GM12878 (cell line): ENCODE measurements around the gene RGL1. TPM values are rescaled to one million over a fixed set of nuclear protein-coding genes. Genes with fewer than 3 reads are reported as not detected.

Experiments used
- ATAC-seq: fragments of 200-7000 bp; cut with Tn5 transposase; 3 replicates; pipeline ENCODE4 v1.9.1; 2020; ENCODE audit warnings: mild to moderate bottlenecking, moderate library complexity
- BruUV-seq: library from RNA; stranded (reverse); fragments of 400-500 nt; replicated peaks from 2 replicates; lab custom pipeline; 2021; lab: Mats Ljungman, UMichigan
- CTCF ChIA-PET: fragments of 300-600 bp; sonication (Branson Sonifier 250); formaldehyde crosslinking; extraction: SDS; loops from one replicate; lab custom pipeline; 2021; ENCODE audit warnings: inconsistent platforms; lab: Yijun Ruan, JAX
- POLR2A ChIA-PET: fragments of 350-600 bp; formaldehyde crosslinking; extraction: SDS; loops from one replicate; lab custom pipeline; 2021; ENCODE audit warnings: inconsistent platforms; lab: Charles Lee
- RAD21 ChIA-PET: fragments of 300-600 bp; sonication (Branson Sonifier 250); formaldehyde crosslinking; loops from one replicate; lab custom pipeline; 2023; ENCODE audit warnings: antibody characterized with exemption; ENCODE audit not compliant: unreplicated experiment; lab: Charles Lee
- SMC1A ChIA-PET: fragments of 300-600 bp; sonication (Branson Sonifier 250); formaldehyde crosslinking; loops from one replicate; lab custom pipeline; 2023; ENCODE audit not compliant: unreplicated experiment, uncharacterized antibody; lab: Charles Lee
- DNase-seq: peaks from one replicate; pipeline ENCODE4 v3.0.0-alpha.2; 2011; ENCODE audit warnings: low read depth, low spot score
- FAIRE-seq: peaks from 3 replicates; lab custom pipeline; 2011; peaks lifted over from hg19 to GRCh38; lab: Jason Lieb, UNC
- H2AFZ ChIP-seq: 2 replicates; pipeline ENCODE4 v1.6.0; 2011; ENCODE audit warnings: low read depth, low read length, control low read depth; ENCODE audit not compliant: control insufficient read depth
- H3K27ac ChIP-seq: 2 replicates; pipeline ENCODE4 v1.5.1; 2011; ENCODE audit warnings: control low read depth; ENCODE audit not compliant: control insufficient read depth, insufficient read depth
- H3K27me3 ChIP-seq, 2 experiments: replicated peaks in 1 of 2; 2 replicates each; pipeline versions ENCODE4 v1.6.0 to v1.6.1; 2011; ENCODE audit warnings: low read length in 1 of 2; ENCODE audit not compliant: control insufficient read depth in 2 of 2, insufficient read depth in 2 of 2
- H3K36me3 ChIP-seq, 2 experiments: 2 replicates each; pipeline ENCODE4 v1.5.1; 2011; ENCODE audit warnings: low read length in 1 of 2; ENCODE audit not compliant: control insufficient read depth in 2 of 2, insufficient read depth in 2 of 2
- H3K4me1 ChIP-seq: 2 replicates; pipeline ENCODE4 v1.6.1; 2011; ENCODE audit warnings: mild to moderate bottlenecking, low read length, moderate library complexity, mixed read lengths; ENCODE audit not compliant: control insufficient read depth, insufficient read depth
- H3K4me2 ChIP-seq: 2 replicates; pipeline ENCODE4 v1.6.0; 2011; ENCODE audit warnings: control low read depth; ENCODE audit not compliant: control insufficient read depth, insufficient read depth
- H3K4me3 ChIP-seq: fragments of 200-600 bp; sonication (generic); 2 replicates; pipeline ENCODE4 v1.5.1; 2016
- H3K79me2 ChIP-seq: 2 replicates; pipeline ENCODE4 v1.6.0; 2011; ENCODE audit warnings: low read length; ENCODE audit not compliant: control insufficient read depth, insufficient read depth
- H3K9ac ChIP-seq: 2 replicates; pipeline ENCODE4 v1.8.0; 2011; ENCODE audit warnings: low read length, control low read depth, mixed read lengths; ENCODE audit not compliant: control insufficient read depth, insufficient read depth
- H3K9me3 ChIP-seq: replicated peaks from 3 replicates; pipeline ENCODE4 v1.5.1; 2011; ENCODE audit warnings: mild to moderate bottlenecking, low read length; ENCODE audit not compliant: control insufficient read depth, insufficient read depth
- H4K20me1 ChIP-seq: 2 replicates; pipeline ENCODE4 v1.6.0; 2011; ENCODE audit not compliant: control insufficient read depth, insufficient read depth
- CHD2 ChIP-seq: IDR thresholded peaks from 2 replicates; pipeline ENCODE4 v1.6.1; 2011; ENCODE audit warnings: low read depth, low read length, improper control_type of control experiment, borderline replicate concordance
- CUX1 ChIP-seq: IDR thresholded peaks from 2 replicates; pipeline ENCODE4 v1.6.1; 2012; ENCODE audit warnings: improper control_type of control experiment, low read depth, low read length; ENCODE audit not compliant: insufficient replicate concordance
- ESRRA ChIP-seq: IDR thresholded peaks from 2 replicates; pipeline ENCODE4 v1.6.1; 2012; ENCODE audit warnings: mild to moderate bottlenecking, low read length, improper control_type of control experiment
- GABPA ChIP-seq: IDR thresholded peaks from 2 replicates; pipeline ENCODE4 v1.6.1; 2014; ENCODE audit warnings: antibody characterized with exemption, low read depth, mild to moderate bottlenecking, inconsistent platforms
- HDAC2 ChIP-seq: fragments of 200-600 bp; sonication (generic); IDR thresholded peaks from 2 replicates; pipeline ENCODE4 v1.6.1; 2017
- IRF4 ChIP-seq: IDR thresholded peaks from 2 replicates; pipeline ENCODE4 v1.6.1; 2011; ENCODE audit warnings: low read depth, low read length
- MTA2 ChIP-seq: fragments of 450-650 bp; IDR thresholded peaks from 2 replicates; pipeline ENCODE4 v1.6.1; 2016; ENCODE audit warnings: low read depth, mild to moderate bottlenecking, moderate library complexity
- NFXL1 ChIP-seq: fragments of 450-650 bp; IDR thresholded peaks from 2 replicates; pipeline ENCODE4 v1.6.1; 2017; ENCODE audit warnings: antibody characterized with exemption, mild to moderate bottlenecking, borderline replicate concordance
- NR2C2 ChIP-seq: IDR thresholded peaks from 2 replicates; pipeline ENCODE4 v1.6.1; 2011; ENCODE audit warnings: borderline replicate concordance, low read depth; ENCODE audit not compliant: control insufficient read depth, insufficient read length
- SP1 ChIP-seq: IDR thresholded peaks from one replicate; pipeline ENCODE4 v1.6.1; 2011; ENCODE audit warnings: low read depth, low read length
- STAT1 ChIP-seq: fragments of 450-650 bp; conservative IDR thresholded peaks from 2 replicates; pipeline ENCODE4 v1.6.1; 2014; ENCODE audit warnings: antibody characterized with exemption, mild to moderate bottlenecking
- SUZ12 ChIP-seq: fragments of 200-600 bp; sonication (generic); IDR thresholded peaks from one replicate; pipeline ENCODE4 v1.6.1; 2018; ENCODE audit warnings: antibody characterized with exemption, mild to moderate bottlenecking; ENCODE audit not compliant: unreplicated experiment
- USF1 ChIP-seq: IDR thresholded peaks from 2 replicates; pipeline ENCODE4 v1.6.1; 2011; ENCODE audit warnings: borderline replicate concordance, low read depth, mild to moderate bottlenecking, moderate library complexity, mixed read lengths, low read length; ENCODE audit not compliant: insufficient read depth; ENCODE audit errors: extremely low read length
- ZBTB40 ChIP-seq: fragments of 450-650 bp; IDR thresholded peaks from 2 replicates; pipeline ENCODE4 v1.6.1; 2016; ENCODE audit warnings: mild to moderate bottlenecking, moderate library complexity, borderline replicate concordance
- ZNF622 ChIP-seq: fragments of 450-650 bp; IDR thresholded peaks from 2 replicates; pipeline ENCODE4 v1.6.1; 2017; ENCODE audit warnings: mild to moderate bottlenecking, inconsistent platforms
- WGBS: methylation state at CpG from one replicate; pipeline ENCODE4 v1.1.6; 2016; ENCODE audit warnings: low lambda C conversion rate; ENCODE audit not compliant: insufficient replicate concordance, insufficient coverage; ENCODE audit errors: missing lambda C conversion rate; 5-methylcytosine and 5-hydroxymethylcytosine counted together
- in situ Hi-C: fragments of 300-500 bp; cut with MboI; formaldehyde crosslinking; loops from 9 replicates; pipeline ENCODE4 v1.14.3; 2018; ENCODE audit warnings: mixed read lengths
- intact Hi-C: fragments of 100-400 bp; cut with micrococcal nuclease; formaldehyde crosslinking; loops from one replicate; pipeline ENCODE4 v1.14.2; 2022; ENCODE audit not compliant: unreplicated experiment
- polyA plus RNA-seq, 11 experiments: library from polyadenylated mRNA; depleted of rRNA in 4 of 11; unstranded in 6 of 11; stranded (reverse) in 5 of 11; fragments of >200 nt; fragmentation: Nextera tagmentation in 4 of 11; fragmentation: Illumina TruSeq in 1 of 11; extraction: Ambion mirVana in 4 of 11; extraction: Trizol in 1 of 11; gene quantifications; 1 replicate in 1 of 11; 2 replicates in 10 of 11; pipeline versions ENCODE4 v1.2.1 to v1.2.3, GENCODE V29; 2011 to 2016; ENCODE audit warnings: inconsistent platforms in 2 of 11, missing spikeins in 2 of 11, low read depth in 1 of 11
- total RNA-seq, 4 experiments: library from RNA; depleted of rRNA in 3 of 4; stranded (reverse); fragments of >200 nt in 3 of 4; fragmentation: Illumina TruSeq in 1 of 4; extraction: Trizol in 1 of 4; gene quantifications; 2 replicates each; pipeline versions ENCODE4 v1.2.1 to v1.2.3, GENCODE V29; 2013 to 2021

The RGL1 gene
- total and polyA plus RNA-seq, 10 of the 15 experiments (the other 5 are each of a cell fraction or from before 2014, with no cell fraction given): 8.1 to 25.0 (median 19.0) TPM

- Histone ChIP-seq H3K9me3 (peaks cover 3% of the 10 kb centered on the region; the same call in 1 of the 3 replicates), H3K27me3 (peaks cover 0 to 2% of the 10 kb centered on the region in 2 experiments; a peak in 1 of 4 replicates), H3K9ac (no peak overlapping the region), H3K36me3 (no peaks in the 10 kb centered on the region), H2AFZ (no peak overlapping the region), H3K4me3 (no peak overlapping the region), H3K4me1 (peaks cover 16% of the 10 kb centered on the region), H3K79me2 (no peaks in the 10 kb centered on the region), H4K20me1 (no peaks in the 10 kb centered on the region), H3K27ac (no peak overlapping the region), H3K4me2 (no peak overlapping the region)
- FAIRE-seq: no peak
- 97% methylated on average over 3 of the region's 3 CpGs for WGBS
- ChIA-PET CTCF (interaction anchor here (1.2 to 1.4 kb wide), 2 partner anchors 13 to 38 kb away, joined by 3 to 6 read pairs; no protein-coding TSS in a partner anchor), RAD21 (interaction anchor here (1.5 to 3.7 kb wide), 3 partner anchors 97 to 321 kb away, joined by 3 to 14 read pairs (median 8); partner anchors contain the start of gene TSEN15), POLR2A (interaction anchor here (0.6 kb wide), 1 partner anchor 485 kb away, joined by 6 read pairs; no protein-coding TSS in a partner anchor), SMC1A (interaction anchor here (0.8 to 3.2 kb wide), 6 partner anchors 9 to 299 kb away, joined by 3 to 27 read pairs (median 4); no protein-coding TSS in a partner anchor)
- intact Hi-C loops (no loop called here), in situ Hi-C loops (no loop called here)
- no TSS peak for BruUV-seq
- no peak for DNase-seq
- no peak for ATAC-seq
- no peak for TF ChIP-seq ESRRA
- no peak for TF ChIP-seq NR2C2
- no peak for TF ChIP-seq GABPA
- TF ChIP-seq ZNF622: no peak
- no peak for TF ChIP-seq CUX1
- no peak for TF ChIP-seq ZBTB40
- no peak for TF ChIP-seq STAT1
- no peak for TF ChIP-seq SUZ12
- no peak for TF ChIP-seq MTA2
- no peak for TF ChIP-seq IRF4
- no peak for TF ChIP-seq USF1
- TF ChIP-seq SP1: no peak
- TF ChIP-seq CHD2: no peak
- no peak for TF ChIP-seq NFXL1
- TF ChIP-seq HDAC2: no peak
Observed at GRCh38 chr1:183954496-183954895, 149.6 kb downstream of the RGL1 start.
